Measurements from ENCODE around the gene TBX19. TPM values are rescaled to one million over a fixed set of nuclear protein-coding genes. Genes with fewer than 3 reads are reported as not detected.

Gene TBX19
- total and polyA plus RNA-seq, 10 of the 15 experiments (the other 5 are each of a cell fraction or from before 2014, with no cell fraction given) = 0.13 to 6.9 (median 1.2) TPM

GRCh38 chr1:168335500-168335899 is 54.8 kb downstream of the TBX19 start:
- DNase-seq (ENCODE audit: low read depth, low spot score) (no peak), FAIRE-seq (no peak), ATAC-seq (no peak)
- SMC1A ChIA-PET (ENCODE audit: uncharacterized antibody, unreplicated experiment) = interaction anchor here (0.6 to 1.7 kb wide), 3 partner anchors 14 to 877 kb away, joined by 3 to 5 read pairs (median 3); no protein-coding TSS in a partner anchor
- no peaks in the 10 kb centered on the region for H3K4me1 ChIP-seq (ENCODE audit: control insufficient read depth, insufficient read depth, low read length)
- H3K79me2 ChIP-seq (ENCODE audit: control insufficient read depth, insufficient read depth, low read length) = no peaks in the 10 kb centered on the region
- no peak overlapping the region for H3K9ac ChIP-seq (ENCODE audit: control insufficient read depth, insufficient read depth, low read length)
- no peaks in the 10 kb centered on the region for H3K36me3 ChIP-seq (ENCODE audit: control insufficient read depth in 2 of 2, insufficient read depth in 2 of 2, low read length in 1 of 2)
- in situ Hi-C loops (cut with MboI) (no loop called here), intact Hi-C loops (cut with micrococcal nuclease; ENCODE audit: unreplicated experiment) (no loop called here)
- H3K27ac ChIP-seq (ENCODE audit: control insufficient read depth, insufficient read depth) = no peak overlapping the region
- H3K4me2 ChIP-seq (ENCODE audit: control insufficient read depth, insufficient read depth) = no peak overlapping the region
- H3K27me3 ChIP-seq (replicated peaks in 1 of 2; ENCODE audit: control insufficient read depth in 2 of 2, insufficient read depth in 2 of 2, low read length in 1 of 2) = no peaks in the 10 kb centered on the region
- CTCF ChIA-PET = interaction anchor here (0.9 to 3.1 kb wide), 3 partner anchors 29 to 101 kb away, joined by 3 to 9 read pairs (median 3); no protein-coding TSS in a partner anchor
- POLR2A ChIA-PET = no interaction called here
- H4K20me1 ChIP-seq (ENCODE audit: control insufficient read depth, insufficient read depth) = no peaks in the 10 kb centered on the region
- H2AFZ ChIP-seq (ENCODE audit: control insufficient read depth, low read depth, low read length) = no peak overlapping the region
- RAD21 ChIA-PET (ENCODE audit: unreplicated experiment) = interaction anchor here (0.9 to 2.2 kb wide), 2 partner anchors 8 to 317 kb away, joined by 3 to 8 read pairs; no protein-coding TSS in a partner anchor
- H3K9me3 ChIP-seq (replicated peaks; ENCODE audit: control insufficient read depth, insufficient read depth, low read length) = no peaks in the 10 kb centered on the region; the same call in 2 of the 3 replicates
- 0% methylated on average over 1 of the region's 1 CpG for WGBS (ENCODE audit: insufficient coverage, insufficient replicate concordance, low lambda C conversion rate, missing lambda C conversion rate)
- TF ChIP-seq RBBP5 (conservative IDR thresholded peaks at IDR 0.05) (no peak), KAT2A (conservative IDR thresholded peaks at IDR 0.05; ENCODE audit: control insufficient read depth, low read depth, low read length) (no peak), ESRRA (IDR thresholded peaks at IDR 0.05; ENCODE audit: low read length) (no peak), ATF7 (IDR thresholded peaks at IDR 0.05; ENCODE audit: low read depth) (no peak), IRF4 (IDR thresholded peaks at IDR 0.05; ENCODE audit: low read depth, low read length) (no peak), CREB1 (IDR thresholded peaks at IDR 0.05; ENCODE audit: low read depth) (no peak), CBX3 (IDR thresholded peaks at IDR 0.05; ENCODE audit: borderline replicate concordance, low read depth) (no peak), CBFB (IDR thresholded peaks at IDR 0.05; ENCODE audit: low read depth) (no peak), YY1 (IDR thresholded peaks at IDR 0.05; ENCODE audit: low read depth, low read length) (no peak)
- TF ChIP-seq, protein P1, sequence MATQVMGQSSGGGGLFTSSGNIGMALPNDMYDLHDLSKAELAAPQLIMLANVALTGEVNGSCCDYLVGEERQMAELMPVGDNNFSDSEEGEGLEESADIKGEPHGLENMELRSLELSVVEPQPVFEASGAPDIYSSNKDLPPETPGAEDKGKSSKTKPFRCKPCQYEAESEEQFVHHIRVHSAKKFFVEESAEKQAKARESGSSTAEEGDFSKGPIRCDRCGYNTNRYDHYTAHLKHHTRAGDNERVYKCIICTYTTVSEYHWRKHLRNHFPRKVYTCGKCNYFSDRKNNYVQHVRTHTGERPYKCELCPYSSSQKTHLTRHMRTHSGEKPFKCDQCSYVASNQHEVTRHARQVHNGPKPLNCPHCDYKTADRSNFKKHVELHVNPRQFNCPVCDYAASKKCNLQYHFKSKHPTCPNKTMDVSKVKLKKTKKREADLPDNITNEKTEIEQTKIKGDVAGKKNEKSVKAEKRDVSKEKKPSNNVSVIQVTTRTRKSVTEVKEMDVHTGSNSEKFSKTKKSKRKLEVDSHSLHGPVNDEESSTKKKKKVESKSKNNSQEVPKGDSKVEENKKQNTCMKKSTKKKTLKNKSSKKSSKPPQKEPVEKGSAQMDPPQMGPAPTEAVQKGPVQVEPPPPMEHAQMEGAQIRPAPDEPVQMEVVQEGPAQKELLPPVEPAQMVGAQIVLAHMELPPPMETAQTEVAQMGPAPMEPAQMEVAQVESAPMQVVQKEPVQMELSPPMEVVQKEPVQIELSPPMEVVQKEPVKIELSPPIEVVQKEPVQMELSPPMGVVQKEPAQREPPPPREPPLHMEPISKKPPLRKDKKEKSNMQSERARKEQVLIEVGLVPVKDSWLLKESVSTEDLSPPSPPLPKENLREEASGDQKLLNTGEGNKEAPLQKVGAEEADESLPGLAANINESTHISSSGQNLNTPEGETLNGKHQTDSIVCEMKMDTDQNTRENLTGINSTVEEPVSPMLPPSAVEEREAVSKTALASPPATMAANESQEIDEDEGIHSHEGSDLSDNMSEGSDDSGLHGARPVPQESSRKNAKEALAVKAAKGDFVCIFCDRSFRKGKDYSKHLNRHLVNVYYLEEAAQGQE (IDR thresholded peaks at IDR 0.05; ENCODE audit: low read depth, low read length) = no peak
- TF ChIP-seq, protein P2, sequence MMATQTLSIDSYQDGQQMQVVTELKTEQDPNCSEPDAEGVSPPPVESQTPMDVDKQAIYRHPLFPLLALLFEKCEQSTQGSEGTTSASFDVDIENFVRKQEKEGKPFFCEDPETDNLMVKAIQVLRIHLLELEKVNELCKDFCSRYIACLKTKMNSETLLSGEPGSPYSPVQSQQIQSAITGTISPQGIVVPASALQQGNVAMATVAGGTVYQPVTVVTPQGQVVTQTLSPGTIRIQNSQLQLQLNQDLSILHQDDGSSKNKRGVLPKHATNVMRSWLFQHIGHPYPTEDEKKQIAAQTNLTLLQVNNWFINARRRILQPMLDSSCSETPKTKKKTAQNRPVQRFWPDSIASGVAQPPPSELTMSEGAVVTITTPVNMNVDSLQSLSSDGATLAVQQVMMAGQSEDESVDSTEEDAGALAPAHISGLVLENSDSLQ (IDR thresholded peaks at IDR 0.05) = no peak
- TF ChIP-seq, protein P3, sequence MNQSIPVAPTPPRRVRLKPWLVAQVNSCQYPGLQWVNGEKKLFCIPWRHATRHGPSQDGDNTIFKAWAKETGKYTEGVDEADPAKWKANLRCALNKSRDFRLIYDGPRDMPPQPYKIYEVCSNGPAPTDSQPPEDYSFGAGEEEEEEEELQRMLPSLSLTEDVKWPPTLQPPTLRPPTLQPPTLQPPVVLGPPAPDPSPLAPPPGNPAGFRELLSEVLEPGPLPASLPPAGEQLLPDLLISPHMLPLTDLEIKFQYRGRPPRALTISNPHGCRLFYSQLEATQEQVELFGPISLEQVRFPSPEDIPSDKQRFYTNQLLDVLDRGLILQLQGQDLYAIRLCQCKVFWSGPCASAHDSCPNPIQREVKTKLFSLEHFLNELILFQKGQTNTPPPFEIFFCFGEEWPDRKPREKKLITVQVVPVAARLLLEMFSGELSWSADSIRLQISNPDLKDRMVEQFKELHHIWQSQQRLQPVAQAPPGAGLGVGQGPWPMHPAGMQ (IDR thresholded peaks at IDR 0.05; ENCODE audit: borderline replicate concordance) = no peak
- no peak overlapping the region for H3K4me3 ChIP-seq
- no TSS peak for BruUV-seq (replicated peaks)
